ENCODE measurements around the gene FXR2. TPM values are rescaled to one million over a fixed set of nuclear protein-coding genes. Genes with fewer than 3 reads are reported as not detected.
A peak's percentile ranks its signal among the peaks of the same experiment; 100 is the strongest.

Gene FXR2
- total and polyA plus RNA-seq, 4 donors = 6.8 to 18.3 (median 14.8) TPM

DNA sequence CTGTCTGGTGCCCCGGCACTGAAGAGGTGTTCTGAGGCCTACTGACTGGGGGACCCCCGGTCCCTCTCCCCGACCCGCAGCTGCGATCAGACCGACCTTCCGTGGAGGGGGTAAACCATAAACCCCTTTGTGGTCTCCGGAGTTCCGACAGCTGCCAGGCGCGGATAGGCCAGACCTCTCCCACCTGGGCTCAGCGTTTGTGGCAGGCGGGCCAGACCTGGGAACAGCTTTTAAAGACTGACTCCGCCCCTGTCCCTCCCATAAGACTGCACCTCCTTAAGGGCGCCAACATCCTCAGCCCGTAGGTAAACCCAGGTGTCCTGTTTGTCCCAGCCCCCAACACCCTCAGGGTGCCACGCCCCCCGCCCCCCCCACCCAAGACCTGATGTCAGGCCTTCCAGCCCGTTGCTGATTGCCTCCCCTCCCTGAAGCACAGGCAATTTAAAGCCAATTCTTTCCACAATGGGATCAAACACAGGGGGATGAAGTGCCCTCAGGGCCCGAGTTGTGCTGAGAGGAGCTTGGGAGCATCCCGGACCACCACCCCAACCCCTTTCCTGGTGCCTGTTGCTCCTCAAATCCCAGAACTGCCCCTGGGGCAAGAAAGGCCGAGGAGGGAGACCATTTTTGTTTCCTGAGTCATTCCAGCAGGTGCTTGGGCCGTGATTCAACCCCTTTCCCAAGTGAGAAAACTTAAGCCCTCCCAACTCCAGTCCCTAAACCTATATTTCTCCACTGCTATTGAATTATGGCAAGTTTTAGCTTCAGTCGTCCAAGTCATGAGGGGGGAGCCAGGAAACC is 24.6 kb downstream of the FXR2 start, which contains the start of gene SOX15:
TSS of gene SOX15 (minus strand) at position 204 of the 801 bp plus-strand sequence. CDS start 418 bp downstream, outside the sequence.
- 78% methylated on average over 24 of the region's 24 CpGs for WGBS
- no peaks in the 10 kb centered on the region for H3K9me3 ChIP-seq (ENCODE audit: control insufficient read depth in 4 of 4, low read length in 3 of 4)
- H3K9ac ChIP-seq (ENCODE audit: low read depth in 1 of 2, low read length in 2 of 2) = no peak within 1 kb of the TSS
- no peak within 1 kb of the TSS for H3K27ac ChIP-seq (ENCODE audit: low read depth in 1 of 2, low read length in 2 of 2)
- no peak within 1 kb of the TSS for H3K4me3 ChIP-seq (ENCODE audit: low read depth in 1 of 3, low read length in 3 of 3)
- no peak for DNase-seq (ENCODE audit: low spot score)
- peaks cover 0 to 8% (median under 1%) of the 10 kb centered on the region in 4 donors for H3K4me1 ChIP-seq (ENCODE audit: control insufficient read depth in 4 of 4, insufficient read depth in 4 of 4, low read length in 3 of 4)
- no peaks in the 10 kb centered on the region for H3K27me3 ChIP-seq (ENCODE audit: control insufficient read depth in 4 of 4, insufficient read depth in 4 of 4, low read length in 3 of 4)
- TF ChIP-seq EGR1 (IDR thresholded peaks at IDR 0.05; ENCODE audit: low read depth in 2 of 2) (no peak), YY1 (IDR thresholded peaks at IDR 0.05) (no peak), NR2F2 (IDR thresholded peaks at IDR 0.05) (no peak), JUND (IDR thresholded peaks at IDR 0.05) (no peak), HNF4G (IDR thresholded peaks at IDR 0.05) (no peak), HNF4A (conservative IDR thresholded peaks at IDR 0.05) (no peak), RAD21 (IDR thresholded peaks at IDR 0.05) (no peak), FOXA1 (IDR thresholded peaks at IDR 0.05) (no peak), FOXA2 (IDR thresholded peaks at IDR 0.05) (no peak), ATF3 (IDR thresholded peaks at IDR 0.05) (no peak), GABPA (IDR thresholded peaks at IDR 0.05 in 1 of 2, conservative IDR thresholded peaks at IDR 0.05 in 1 of 2) (no peak), TAF1 (conservative IDR thresholded peaks at IDR 0.05) (no peak)
- TF ChIP-seq, protein P1, sequence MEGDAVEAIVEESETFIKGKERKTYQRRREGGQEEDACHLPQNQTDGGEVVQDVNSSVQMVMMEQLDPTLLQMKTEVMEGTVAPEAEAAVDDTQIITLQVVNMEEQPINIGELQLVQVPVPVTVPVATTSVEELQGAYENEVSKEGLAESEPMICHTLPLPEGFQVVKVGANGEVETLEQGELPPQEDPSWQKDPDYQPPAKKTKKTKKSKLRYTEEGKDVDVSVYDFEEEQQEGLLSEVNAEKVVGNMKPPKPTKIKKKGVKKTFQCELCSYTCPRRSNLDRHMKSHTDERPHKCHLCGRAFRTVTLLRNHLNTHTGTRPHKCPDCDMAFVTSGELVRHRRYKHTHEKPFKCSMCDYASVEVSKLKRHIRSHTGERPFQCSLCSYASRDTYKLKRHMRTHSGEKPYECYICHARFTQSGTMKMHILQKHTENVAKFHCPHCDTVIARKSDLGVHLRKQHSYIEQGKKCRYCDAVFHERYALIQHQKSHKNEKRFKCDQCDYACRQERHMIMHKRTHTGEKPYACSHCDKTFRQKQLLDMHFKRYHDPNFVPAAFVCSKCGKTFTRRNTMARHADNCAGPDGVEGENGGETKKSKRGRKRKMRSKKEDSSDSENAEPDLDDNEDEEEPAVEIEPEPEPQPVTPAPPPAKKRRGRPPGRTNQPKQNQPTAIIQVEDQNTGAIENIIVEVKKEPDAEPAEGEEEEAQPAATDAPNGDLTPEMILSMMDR (IDR thresholded peaks at IDR 0.05; ENCODE audit: low read depth, low read length, missing input control) = no peak
- TF ChIP-seq, protein P2, sequence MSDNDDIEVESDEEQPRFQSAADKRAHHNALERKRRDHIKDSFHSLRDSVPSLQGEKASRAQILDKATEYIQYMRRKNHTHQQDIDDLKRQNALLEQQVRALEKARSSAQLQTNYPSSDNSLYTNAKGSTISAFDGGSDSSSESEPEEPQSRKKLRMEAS (IDR thresholded peaks at IDR 0.05) = no peak
- H3K36me3 ChIP-seq (ENCODE audit: control insufficient read depth in 4 of 4, insufficient read depth in 3 of 4, low read depth in 1 of 4, low read length in 3 of 4) = peaks cover 24 to 56% (median 38%) of the 10 kb centered on the region in 4 donors

DNA sequence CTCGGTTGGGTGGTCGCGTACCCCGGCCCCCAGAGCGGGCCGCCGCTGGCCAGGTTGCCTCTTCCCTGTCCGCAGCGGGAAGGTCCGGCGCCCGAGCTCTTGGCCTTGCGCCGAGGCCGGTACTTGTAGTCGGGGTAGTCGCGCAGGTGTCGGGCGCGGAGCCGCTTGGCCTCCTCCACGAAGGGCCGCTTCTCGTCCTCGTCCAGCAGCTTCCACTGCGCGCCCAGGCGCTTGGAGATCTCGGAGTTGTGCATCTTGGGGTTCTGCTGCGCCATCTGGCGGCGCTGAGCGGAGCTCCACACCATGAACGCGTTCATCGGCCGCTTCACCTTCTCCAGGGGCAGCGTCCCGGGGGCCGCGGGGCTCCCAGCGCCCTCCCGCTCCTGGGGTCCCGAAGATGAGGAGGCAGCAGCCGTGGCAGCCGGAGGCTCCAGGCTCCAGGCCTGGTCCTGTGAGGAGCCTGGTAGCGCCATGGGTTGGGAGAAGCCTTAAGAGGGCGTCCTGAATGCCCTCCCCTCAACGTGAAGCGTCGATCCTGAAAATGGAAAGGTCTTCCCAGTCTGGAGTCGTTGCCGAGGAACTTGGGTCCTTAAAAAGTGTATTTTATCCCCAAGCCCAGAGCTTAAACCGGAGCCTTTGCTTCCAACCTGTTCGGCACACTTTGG is 25.4 kb downstream of the FXR2 start:
- Histone ChIP-seq H3K27ac (ENCODE audit: low read depth in 1 of 2, low read length in 2 of 2) (no peak overlapping the region), H3K9me3 (ENCODE audit: control insufficient read depth in 4 of 4, low read length in 3 of 4) (no peaks in the 10 kb centered on the region), H3K9ac (ENCODE audit: low read depth in 1 of 2, low read length in 2 of 2) (no peak overlapping the region), H3K4me1 (ENCODE audit: control insufficient read depth in 4 of 4, insufficient read depth in 4 of 4, low read length in 3 of 4) (peaks cover 2 to 14% (median 5%) of the 10 kb centered on the region in 4 donors), H3K4me3 (ENCODE audit: low read depth in 1 of 3, low read length in 3 of 3) (no peak overlapping the region), H3K27me3 (ENCODE audit: control insufficient read depth in 4 of 4, insufficient read depth in 4 of 4, low read length in 3 of 4) (no peaks in the 10 kb centered on the region), H3K36me3 (ENCODE audit: control insufficient read depth in 4 of 4, insufficient read depth in 3 of 4, low read depth in 1 of 4, low read length in 3 of 4) (peaks cover 24 to 49% (median 34%) of the 10 kb centered on the region in 4 donors)
- peak; percentile 77 for DNase-seq (ENCODE audit: low spot score)
- TF ChIP-seq RXRA (IDR thresholded peaks at IDR 0.05) (no peak), SP1 (IDR thresholded peaks at IDR 0.05) (peak; percentile 27), RAD21 (IDR thresholded peaks at IDR 0.05) (peak; percentile 76 to 88), HNF4G (IDR thresholded peaks at IDR 0.05) (no peak), JUND (IDR thresholded peaks at IDR 0.05) (no peak), FOXA1 (IDR thresholded peaks at IDR 0.05) (no peak)
- TF ChIP-seq, protein P1 (IDR thresholded peaks at IDR 0.05; ENCODE audit: low read depth, low read length, missing input control) = peak; percentile 73
- TF ChIP-seq, protein P3, sequence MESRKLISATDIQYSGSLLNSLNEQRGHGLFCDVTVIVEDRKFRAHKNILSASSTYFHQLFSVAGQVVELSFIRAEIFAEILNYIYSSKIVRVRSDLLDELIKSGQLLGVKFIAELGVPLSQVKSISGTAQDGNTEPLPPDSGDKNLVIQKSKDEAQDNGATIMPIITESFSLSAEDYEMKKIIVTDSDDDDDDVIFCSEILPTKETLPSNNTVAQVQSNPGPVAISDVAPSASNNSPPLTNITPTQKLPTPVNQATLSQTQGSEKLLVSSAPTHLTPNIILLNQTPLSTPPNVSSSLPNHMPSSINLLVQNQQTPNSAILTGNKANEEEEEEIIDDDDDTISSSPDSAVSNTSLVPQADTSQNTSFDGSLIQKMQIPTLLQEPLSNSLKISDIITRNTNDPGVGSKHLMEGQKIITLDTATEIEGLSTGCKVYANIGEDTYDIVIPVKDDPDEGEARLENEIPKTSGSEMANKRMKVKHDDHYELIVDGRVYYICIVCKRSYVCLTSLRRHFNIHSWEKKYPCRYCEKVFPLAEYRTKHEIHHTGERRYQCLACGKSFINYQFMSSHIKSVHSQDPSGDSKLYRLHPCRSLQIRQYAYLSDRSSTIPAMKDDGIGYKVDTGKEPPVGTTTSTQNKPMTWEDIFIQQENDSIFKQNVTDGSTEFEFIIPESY (IDR thresholded peaks at IDR 0.05) = no peak
- WGBS = 37% methylated on average over 56 of the region's 56 CpGs

Data from liver (tissue), 9 donors.